Heart left ventricle (tissue), 13 donors: ENCODE results near the gene DRG1.

Experiments used
- CTCF ChIP-seq, 12 donors: fragments of 200-600 bp; sonication (generic) in 4 of 12; IDR thresholded peaks; one replicate each; pipeline versions ENCODE4 v1.5.0 to v1.8.0; 2018 to 2022; ENCODE audit warnings: antibody characterized with exemption in 12 of 12, mild to moderate bottlenecking in 5 of 12
- POLR2A ChIP-seq, 2 donors: fragments of 450-650 bp; IDR thresholded peaks; one replicate each; pipeline ENCODE4 v1.6.1; 2017; ENCODE audit warnings: antibody characterized with exemption in 2 of 2, mild to moderate bottlenecking in 2 of 2, moderate library complexity in 2 of 2
- donor health status: ischemic (EF 13 %, LVEDD 7.1; RV severe dilation, severe dysfunction).
- donor health status: DM: no; HTN: yes; CAD: no.
- donor health status: DM: no; HTN: no; CAD: no.
- donor health status: ischemic (EF 25% LVEDD 6.9; RV normal size, moderate dysfunction).
- donor health status: ischemic (EF 25% LVEDD 5.7; RV mildly dilated, moderate dysfunction).
- donor health status: ischemic (EF 35%, LVEDD 5.7; RV mildly dilated, moderate dysfunction).
- donor health status: nonischemic (EF 11% LVEDD 7.7; RV severe dilation, severe dysfunction).
- donor health status: DM: yes; HTN: yes; CAD: no.
- donor health status: PGD.
- donor health status: ischemic (EF 29% LVEDD 5.4; RV normal size, mild dysfunction).
- donor health status: nonischemic (EF 23%, LVEDD 6.1; RV moderate dilation, normal function).

GRCh38 chr22:31425331-31426050 lies 26.1 kb downstream of the DRG1 start:
- TF ChIP-seq CTCF (IDR thresholded peaks at IDR 0.05) (no peak), POLR2A (IDR thresholded peaks at IDR 0.05) (no peak)
